Measurements from ENCODE around the gene SAPCD1. TPM values are rescaled to one million over a fixed set of nuclear protein-coding genes. Genes with fewer than 3 reads are reported as not detected.

SAPCD1 gene
- 0.63 TPM for total RNA-seq

GRCh38 chr6:31762356-31762755, at the start of gene SAPCD1:
Gene SAPCD1, plus strand, starts transcription at chr6:31762656. Its CDS starts 399 bp downstream, at chr6:31763055.
- Histone ChIP-seq H3K4me1 (ENCODE audit: insufficient read depth, low read length) (no peaks in the 10 kb centered on the region), H3K4me3 (ENCODE audit: low read length) (no peak within 1 kb of the TSS), H3K9me3 (ENCODE audit: low read depth, low read length) (no peaks in the 10 kb centered on the region), H3K27me3 (ENCODE audit: insufficient read depth, low read length) (no peaks in the 10 kb centered on the region)

DNA sequence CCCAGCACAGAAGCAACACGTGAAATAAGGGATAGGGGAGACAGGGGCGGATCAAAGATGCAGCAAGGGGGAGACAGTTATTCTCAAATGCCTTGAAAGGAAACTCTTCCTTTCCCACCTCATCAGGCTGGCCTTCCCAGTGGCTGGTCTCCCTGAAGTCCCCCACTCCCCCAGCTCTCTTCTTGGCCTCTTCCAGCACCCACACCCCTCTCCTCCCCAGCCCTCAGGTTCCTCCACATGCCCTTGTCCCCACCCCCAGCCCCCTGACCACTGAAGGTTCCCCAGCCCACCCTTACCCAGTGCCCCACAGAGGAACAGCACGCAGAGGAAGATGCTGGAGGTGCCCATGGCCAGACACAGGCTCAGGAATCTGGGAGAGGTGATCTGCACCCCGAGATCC, 49.0 kb upstream of the SAPCD1 start:
- H3K9me3 ChIP-seq (ENCODE audit: low read depth, low read length), result no peaks in the 10 kb centered on the region

DNA sequence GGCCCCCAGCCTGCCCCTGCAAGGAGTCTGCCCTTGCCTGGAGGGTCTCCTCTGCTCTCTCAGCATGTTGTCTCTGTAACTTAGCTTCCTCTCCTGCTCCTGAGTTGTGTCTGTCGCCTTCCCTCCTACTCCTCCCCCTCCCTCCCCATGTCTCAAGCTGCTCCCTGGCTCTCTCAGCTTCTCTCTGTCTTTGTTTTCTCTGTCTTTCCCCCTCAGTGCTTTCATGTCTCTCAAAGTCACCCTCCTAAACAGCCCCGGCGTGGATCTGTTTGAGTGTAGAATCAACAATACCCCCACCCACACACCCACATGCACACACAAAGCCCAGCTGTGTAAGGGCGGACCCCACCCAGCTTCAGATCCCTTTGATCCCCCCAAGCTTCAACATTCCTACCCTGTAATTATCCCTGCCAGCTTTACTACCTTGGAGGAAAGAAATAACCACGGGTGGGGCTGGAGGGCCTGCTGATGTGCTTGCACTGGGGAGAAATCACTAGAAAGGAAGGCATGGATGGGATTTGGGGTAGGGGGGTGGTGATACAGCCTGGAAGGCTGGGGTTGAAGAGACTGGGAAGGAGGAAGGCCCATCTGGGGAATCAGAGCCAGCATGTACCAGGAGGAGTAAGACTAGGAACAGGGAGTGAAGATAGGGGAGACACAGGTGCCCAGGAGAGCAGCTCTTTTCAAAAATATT, 48.3 kb upstream of the SAPCD1 start:
- Histone ChIP-seq H3K4me3 (ENCODE audit: low read length) (no peak overlapping the region), H3K9me3 (ENCODE audit: low read depth, low read length) (no peaks in the 10 kb centered on the region), H3K4me1 (ENCODE audit: insufficient read depth, low read length) (peaks cover 16% of the 10 kb centered on the region), H3K27me3 (ENCODE audit: insufficient read depth, low read length) (no peaks in the 10 kb centered on the region)

More for the DNA sequence above, 49.0 kb upstream of the SAPCD1 start:
- H3K4me1 ChIP-seq (ENCODE audit: insufficient read depth, low read length), result peaks cover 16% of the 10 kb centered on the region
- no peaks in the 10 kb centered on the region for H3K27me3 ChIP-seq (ENCODE audit: insufficient read depth, low read length)
- no peak overlapping the region for H3K4me3 ChIP-seq (ENCODE audit: low read length)

- Histone ChIP-seq H3K4me3 (ENCODE audit: low read length) (no peak within 1 kb of the TSS), H3K9me3 (ENCODE audit: low read depth, low read length) (no peaks in the 10 kb centered on the region), H3K27me3 (ENCODE audit: insufficient read depth, low read length) (no peaks in the 10 kb centered on the region), H3K4me1 (ENCODE audit: insufficient read depth, low read length) (peaks cover 16% of the 10 kb centered on the region)
Observed at GRCh38 chr6:31715022-31715958, 47.2 kb upstream of the SAPCD1 start, which contains the start of gene LY6G6D. Gene LY6G6D, plus strand, starts transcription at chr6:31715348. Its CDS starts 8 bp downstream, at chr6:31715356.

DNA sequence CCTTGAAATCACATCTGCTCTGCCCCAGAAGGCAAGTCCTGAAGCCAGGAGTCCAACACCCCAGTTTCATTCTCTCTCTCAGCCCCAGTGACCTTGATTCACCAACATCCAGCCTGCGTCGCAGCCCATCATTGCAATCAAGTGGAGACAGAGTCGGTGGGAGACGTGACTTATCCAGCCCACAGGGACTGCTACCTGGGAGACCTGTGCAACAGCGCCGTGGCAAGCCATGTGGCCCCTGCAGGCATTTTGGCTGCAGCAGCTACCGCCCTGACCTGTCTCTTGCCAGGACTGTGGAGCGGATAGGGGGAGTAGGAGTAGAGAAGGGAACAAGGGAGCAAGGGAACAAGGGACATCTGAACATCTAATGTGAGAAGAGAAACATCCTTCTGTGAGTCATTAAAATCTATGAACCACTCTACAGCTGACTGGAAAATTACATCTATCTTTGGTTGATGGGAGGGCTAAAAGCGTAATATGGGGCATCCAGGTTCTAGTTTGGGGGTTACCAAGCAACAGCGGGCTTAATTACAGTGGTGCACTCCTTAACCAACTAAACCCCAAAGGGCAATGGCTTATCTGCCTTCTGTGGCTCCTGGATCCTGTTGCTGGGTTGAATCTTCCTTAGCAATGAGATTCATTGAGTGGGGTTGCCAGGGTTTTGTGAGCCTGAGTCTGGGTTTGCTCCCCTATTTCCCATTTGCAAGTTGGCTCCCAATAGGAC, 44.8 kb upstream of the SAPCD1 start:
- Histone ChIP-seq H3K9me3 (ENCODE audit: low read depth, low read length) (no peaks in the 10 kb centered on the region), H3K27me3 (ENCODE audit: insufficient read depth, low read length) (no peaks in the 10 kb centered on the region), H3K4me1 (ENCODE audit: insufficient read depth, low read length) (no peaks in the 10 kb centered on the region), H3K4me3 (ENCODE audit: low read length) (no peak overlapping the region)

DNA sequence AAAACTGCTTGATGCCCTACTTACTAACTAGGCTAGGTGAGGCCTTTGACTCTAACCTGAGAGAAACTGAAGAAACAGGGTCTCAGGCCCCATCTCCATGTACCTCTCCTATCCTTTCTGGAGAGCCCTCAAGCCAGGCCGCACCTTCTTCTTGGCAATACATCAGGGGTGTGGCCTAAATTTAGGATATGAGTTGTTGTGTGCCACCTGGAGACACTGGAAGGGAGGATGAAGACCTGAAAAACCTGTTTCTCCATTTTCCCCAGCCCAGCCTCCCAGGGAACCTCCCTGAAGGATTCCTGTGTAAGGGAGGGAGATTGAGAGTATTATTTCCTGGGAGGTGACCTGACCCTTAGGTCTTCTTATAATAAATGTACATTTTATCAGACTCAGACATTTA, 44.2 kb upstream of the SAPCD1 start:
- Histone ChIP-seq H3K27me3 (ENCODE audit: insufficient read depth, low read length) (no peaks in the 10 kb centered on the region), H3K4me1 (ENCODE audit: insufficient read depth, low read length) (peaks cover under 1% of the 10 kb centered on the region)

DNA sequence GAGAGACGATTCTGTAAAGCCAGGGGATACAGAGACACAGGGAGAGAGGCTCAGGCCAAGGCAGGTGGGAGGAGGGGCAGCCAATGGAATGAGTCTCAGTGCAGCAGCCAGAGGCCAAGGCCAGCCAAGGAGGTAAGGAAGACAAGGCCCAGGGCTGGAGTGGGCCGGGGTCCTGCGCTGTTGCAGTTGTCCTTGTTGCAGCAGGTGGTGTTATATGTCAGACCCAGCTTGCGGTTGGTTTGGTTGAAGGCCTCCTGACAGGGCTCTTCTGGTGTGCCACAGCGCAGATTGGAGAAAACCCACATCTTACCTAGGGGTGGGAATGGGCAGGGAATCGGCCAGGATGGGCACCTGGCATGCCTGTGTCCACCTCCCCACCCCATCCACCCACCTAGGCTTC, 43.5 kb upstream of the SAPCD1 start:
- H3K4me3 ChIP-seq (ENCODE audit: low read length), result no peak overlapping the region
- no peaks in the 10 kb centered on the region for H3K27me3 ChIP-seq (ENCODE audit: insufficient read depth, low read length)
- peaks cover 4% of the 10 kb centered on the region for H3K4me1 ChIP-seq (ENCODE audit: insufficient read depth, low read length)
- no peaks in the 10 kb centered on the region for H3K9me3 ChIP-seq (ENCODE audit: low read depth, low read length)

More for the DNA sequence above, 44.2 kb upstream of the SAPCD1 start:
- Histone ChIP-seq H3K4me3 (ENCODE audit: low read length) (no peak overlapping the region), H3K9me3 (ENCODE audit: low read depth, low read length) (no peaks in the 10 kb centered on the region)

- peaks cover 4% of the 10 kb centered on the region for H3K4me1 ChIP-seq (ENCODE audit: insufficient read depth, low read length)
- no peaks in the 10 kb centered on the region for H3K9me3 ChIP-seq (ENCODE audit: low read depth, low read length)
- H3K27me3 ChIP-seq (ENCODE audit: insufficient read depth, low read length), result no peaks in the 10 kb centered on the region
- no peak overlapping the region for H3K4me3 ChIP-seq (ENCODE audit: low read length)
Observed at GRCh38 chr6:31720196-31720770, 42.2 kb upstream of the SAPCD1 start.

GRCh38 chr6:31721351-31722020, 41.0 kb upstream of the SAPCD1 start, which contains the start of gene LY6G6C:
Gene LY6G6C, minus strand, starts transcription at chr6:31721746. Its CDS starts 67 bp downstream, at chr6:31721679.
- H3K4me3 ChIP-seq (ENCODE audit: low read length), result no peak within 1 kb of the TSS
- peaks cover 14% of the 10 kb centered on the region for H3K4me1 ChIP-seq (ENCODE audit: insufficient read depth, low read length)
- no peaks in the 10 kb centered on the region for H3K9me3 ChIP-seq (ENCODE audit: low read depth, low read length)
- H3K27me3 ChIP-seq (ENCODE audit: insufficient read depth, low read length), result no peaks in the 10 kb centered on the region

- Histone ChIP-seq H3K4me1 (ENCODE audit: insufficient read depth, low read length) (peaks cover 21% of the 10 kb centered on the region), H3K9me3 (ENCODE audit: low read depth, low read length) (no peaks in the 10 kb centered on the region), H3K27me3 (ENCODE audit: insufficient read depth, low read length) (no peaks in the 10 kb centered on the region), H3K4me3 (ENCODE audit: low read length) (no peak overlapping the region)
Observed at GRCh38 chr6:31722173-31722572, 40.3 kb upstream of the SAPCD1 start.

DNA sequence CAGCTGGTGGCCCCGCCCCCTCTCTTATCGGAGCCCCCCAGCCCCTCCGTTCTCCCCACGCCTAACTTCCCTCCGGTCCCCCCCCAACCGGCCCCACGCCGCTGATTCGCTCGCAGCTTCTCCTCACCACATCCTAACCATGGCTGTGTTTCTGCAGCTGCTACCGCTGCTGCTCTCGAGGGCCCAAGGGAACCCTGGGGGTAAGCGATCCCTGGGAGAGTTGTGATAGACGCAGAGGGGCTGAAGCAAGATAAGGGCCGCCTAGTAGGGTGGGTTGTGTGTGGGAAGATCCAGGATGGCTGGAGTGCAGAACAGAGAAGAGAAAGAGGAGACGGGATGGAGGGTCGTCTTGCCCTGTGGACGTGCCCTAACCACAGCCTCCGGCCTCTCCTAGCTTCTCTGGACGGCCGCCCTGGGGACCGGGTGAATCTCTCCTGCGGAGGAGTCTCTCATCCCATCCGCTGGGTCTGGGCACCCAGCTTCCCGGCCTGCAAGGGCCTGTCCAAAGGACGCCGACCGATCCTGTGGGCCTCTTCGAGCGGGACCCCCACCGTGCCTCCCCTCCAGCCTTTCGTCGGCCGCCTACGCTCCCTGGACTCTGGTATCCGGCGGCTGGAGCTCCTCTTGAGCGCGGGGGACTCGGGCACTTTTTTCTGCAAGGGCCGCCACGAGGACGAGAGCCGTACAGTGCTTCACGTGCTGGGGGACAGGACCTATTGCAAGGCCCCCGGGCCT, 39.0 kb upstream of the SAPCD1 start, which contains the start of gene MPIG6B:
Gene MPIG6B (plus strand): TSS at position 129 of the 735 bp plus-strand sequence. CDS start 11 bp downstream, at position 140.
- Histone ChIP-seq H3K4me1 (ENCODE audit: insufficient read depth, low read length) (peaks cover 33% of the 10 kb centered on the region), H3K9me3 (ENCODE audit: low read depth, low read length) (no peaks in the 10 kb centered on the region), H3K4me3 (ENCODE audit: low read length) (no peak within 1 kb of the TSS), H3K27me3 (ENCODE audit: insufficient read depth, low read length) (no peaks in the 10 kb centered on the region)

DNA sequence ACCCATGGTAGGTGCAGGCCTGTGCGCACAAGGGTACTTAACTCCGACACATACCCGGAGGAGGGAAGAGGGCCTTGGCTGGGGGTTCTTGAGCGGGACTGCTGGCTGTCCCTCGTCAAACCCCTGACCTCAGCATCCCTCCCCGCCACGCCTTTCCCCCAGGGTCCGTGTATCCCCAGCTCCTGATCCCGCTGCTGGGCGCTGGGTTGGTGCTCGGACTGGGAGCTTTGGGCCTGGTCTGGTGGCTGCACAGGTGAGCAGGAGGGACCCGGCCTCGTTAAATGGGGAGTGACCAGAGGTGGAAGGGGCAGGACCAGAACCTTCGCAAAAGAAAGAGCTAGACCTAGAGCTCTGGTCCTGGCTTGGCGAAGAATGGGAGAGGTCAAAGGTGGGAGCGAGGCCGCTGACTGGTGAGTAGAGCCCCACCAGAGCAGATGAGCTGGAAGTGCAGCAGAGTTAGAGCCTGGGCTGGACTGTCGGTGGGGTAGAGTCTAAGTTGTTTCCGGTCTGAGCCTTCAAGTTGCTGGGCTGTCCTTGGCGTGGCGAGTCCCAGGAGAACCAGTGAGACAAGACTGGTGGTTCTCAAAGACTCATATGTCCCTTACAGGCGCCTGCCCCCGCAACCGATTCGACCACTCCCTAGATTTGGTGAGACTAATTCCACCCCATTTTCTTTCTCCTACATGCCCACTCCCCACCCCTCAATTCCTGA, 38.3 kb upstream of the SAPCD1 start:
- Histone ChIP-seq H3K9me3 (ENCODE audit: low read depth, low read length) (no peaks in the 10 kb centered on the region), H3K27me3 (ENCODE audit: insufficient read depth, low read length) (no peaks in the 10 kb centered on the region), H3K4me1 (ENCODE audit: insufficient read depth, low read length) (peaks cover 40% of the 10 kb centered on the region), H3K4me3 (ENCODE audit: low read length) (no peak overlapping the region)
